GF-D8 (cell line): ENCODE measurements around the gene ZNF547.

Experiments used
- DNase-seq: peaks from one replicate; lab custom pipeline; 2025; lab: John Stamatoyannopoulos, UW

The ZNF547 gene

DNA sequence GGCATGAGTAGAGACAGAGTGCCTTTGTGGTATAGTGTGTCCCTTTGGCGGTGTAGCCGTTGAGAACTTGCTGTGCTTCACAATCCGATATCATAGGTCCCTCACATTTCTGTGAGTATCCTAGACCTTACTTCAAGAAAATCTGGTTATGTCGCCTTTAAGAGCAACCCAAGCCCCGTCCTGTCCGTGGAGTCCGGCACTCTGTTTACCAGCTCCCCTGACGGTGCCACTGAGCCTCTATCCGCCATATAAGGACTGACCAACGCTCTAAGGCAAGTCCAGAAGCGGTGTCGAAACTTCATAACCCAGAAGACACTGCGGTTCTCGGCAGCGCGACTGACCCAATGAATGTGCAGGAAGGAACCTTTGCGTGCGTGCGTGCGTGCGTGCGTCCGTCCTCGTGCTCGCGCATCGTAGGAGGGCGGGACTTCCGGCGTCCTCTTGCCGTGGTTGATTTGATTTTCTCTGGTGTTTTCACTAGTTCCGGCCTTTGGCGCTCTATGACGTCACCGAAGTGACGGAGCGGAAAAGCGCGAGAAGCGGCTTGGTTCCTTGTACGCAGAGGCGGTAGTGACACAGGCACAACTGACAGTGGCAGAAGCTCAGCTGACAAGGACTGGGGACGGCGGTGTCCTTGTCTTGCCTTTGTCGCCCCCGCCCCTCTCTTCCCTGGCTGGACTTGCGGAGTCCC is at the start of gene ZNF547, which contains the start of gene TRAPPC2B:
TSS of gene ZNF547 (plus strand) at position 555 of the 691 bp plus-strand sequence. CDS start 5,005 bp downstream, outside the sequence.
TSS of gene TRAPPC2B (plus strand) at position 555 of the 691 bp plus-strand sequence. CDS start 1,283 bp downstream, outside the sequence.
- peak; percentile 98 for DNase-seq

GRCh38 chr19:57314146-57314545 is 49.2 kb upstream of the ZNF547 start:
- DNase-seq: no peak

- DNase-seq: no peak
Measured at GRCh38 chr19:57317503-57317902, 45.8 kb upstream of the ZNF547 start.

DNA sequence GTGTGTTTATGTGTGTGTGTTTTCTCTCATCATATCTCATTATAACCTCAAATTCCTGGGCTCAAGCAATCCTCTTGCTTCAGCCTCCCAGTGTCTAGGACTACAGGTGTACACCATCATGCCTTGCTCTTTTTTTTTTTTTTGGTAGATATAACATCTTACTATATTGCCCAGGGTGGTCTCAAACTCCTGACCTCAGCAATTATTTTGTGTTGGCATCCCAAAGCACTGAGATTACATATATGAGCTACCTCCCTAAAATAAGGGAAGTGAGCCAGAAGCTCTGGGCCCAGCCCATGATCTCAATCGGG is 43.5 kb upstream of the ZNF547 start:
- no peak for DNase-seq

GRCh38 chr19:57320180-57321084 is 42.9 kb upstream of the ZNF547 start, which contains the start of gene ZNF543:
ZNF543 (plus strand) TSS chr19:57320472; CDS start chr19:57320854, 382 bp downstream.
- DNase-seq: peak; percentile 75

DNA sequence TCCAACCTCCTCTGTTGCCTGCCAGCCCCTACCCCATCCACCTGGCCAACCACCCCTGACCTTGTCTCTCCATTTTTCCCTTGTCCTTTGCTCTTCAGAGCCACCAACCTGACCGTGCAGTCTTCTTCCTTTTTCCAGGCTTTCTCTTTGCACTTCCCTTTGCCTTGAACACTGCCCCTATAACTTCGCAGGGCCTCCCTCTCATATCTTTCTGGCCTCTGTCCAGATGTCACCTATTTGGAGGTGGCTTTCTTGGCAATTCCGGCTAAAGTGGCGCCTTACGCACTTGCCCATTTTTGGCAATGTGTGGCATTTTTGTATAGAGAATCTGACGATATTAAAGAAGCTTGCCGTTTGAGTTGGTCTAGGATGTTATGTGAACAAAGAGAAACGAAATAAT is 42.2 kb upstream of the ZNF547 start:
- no peak for DNase-seq

DNA sequence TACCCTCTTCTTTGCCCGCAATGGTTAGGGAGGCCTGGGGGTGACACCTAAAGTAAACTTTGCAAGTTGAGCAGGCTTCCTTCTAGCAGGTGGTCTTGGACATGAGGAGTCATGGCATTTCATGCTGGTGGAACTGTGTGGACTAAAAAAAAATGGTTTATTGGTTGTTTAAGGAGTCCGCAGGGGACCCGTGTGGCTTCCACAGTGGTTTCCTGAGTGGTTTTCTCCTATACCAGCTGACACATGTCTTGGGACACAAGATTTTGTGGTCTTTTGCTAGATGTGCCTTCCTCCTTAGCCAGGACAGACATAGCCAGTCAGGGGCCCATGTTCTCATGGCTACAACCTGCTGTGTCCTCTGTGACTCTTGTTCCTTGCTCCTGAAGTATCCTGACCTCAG is 41.6 kb upstream of the ZNF547 start:
- DNase-seq: peak; percentile 76

DNA sequence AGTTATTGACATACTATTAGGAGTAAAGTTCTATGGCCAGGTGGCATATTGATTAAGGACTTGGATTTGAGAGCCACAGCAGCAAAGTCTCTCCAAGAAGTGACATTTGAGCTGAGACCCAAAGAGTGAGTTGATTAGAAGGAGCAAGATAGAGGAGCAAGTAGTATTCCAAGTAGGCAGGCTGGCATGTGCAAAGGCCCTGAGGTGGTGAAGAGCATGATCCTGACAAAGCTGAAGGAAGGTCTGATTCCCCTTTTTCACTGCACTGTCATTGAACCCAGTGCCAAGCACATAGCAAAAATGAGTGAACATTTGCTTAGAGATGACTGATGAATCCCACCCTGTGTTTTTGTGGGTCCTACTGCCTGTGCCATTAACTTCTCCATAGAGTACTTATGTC is 38.4 kb upstream of the ZNF547 start:
- no peak for DNase-seq

DNA sequence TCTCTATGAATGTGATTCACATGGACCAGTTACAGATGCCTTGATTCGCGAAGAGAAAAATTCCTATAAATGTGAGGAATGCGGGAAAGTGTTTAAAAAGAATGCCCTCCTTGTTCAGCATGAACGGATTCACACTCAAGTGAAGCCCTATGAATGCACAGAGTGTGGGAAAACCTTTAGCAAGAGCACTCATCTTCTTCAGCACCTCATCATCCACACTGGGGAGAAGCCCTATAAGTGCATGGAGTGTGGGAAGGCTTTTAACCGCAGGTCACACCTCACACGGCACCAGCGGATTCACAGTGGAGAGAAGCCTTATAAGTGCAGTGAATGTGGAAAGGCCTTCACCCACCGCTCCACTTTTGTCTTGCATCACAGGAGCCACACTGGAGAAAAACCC is 35.4 kb upstream of the ZNF547 start:
- DNase-seq: no peak

DNA sequence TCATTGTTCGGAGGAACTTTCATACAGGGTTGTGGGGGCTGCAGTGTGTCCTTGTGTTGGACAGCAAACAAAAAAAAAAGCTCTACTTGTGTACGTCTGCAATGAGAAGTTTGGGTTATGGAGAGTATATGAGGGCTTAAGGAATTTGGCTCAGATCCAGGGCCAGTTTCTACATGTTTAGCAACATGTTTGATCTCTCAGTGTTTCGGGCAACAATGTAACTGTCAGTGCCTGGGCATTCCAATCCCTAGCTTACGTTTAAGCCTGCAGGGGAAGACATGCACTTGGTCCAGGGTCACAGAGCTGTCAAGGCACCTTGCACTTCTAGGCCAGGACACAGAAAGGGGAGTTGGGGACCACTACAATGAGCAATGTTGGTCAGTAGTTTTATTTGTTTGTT is 29.2 kb upstream of the ZNF547 start:
- no peak for DNase-seq

GRCh38 chr19:57338877-57339276 is 24.5 kb upstream of the ZNF547 start:
- DNase-seq: no peak

- DNase-seq: no peak
Measured at GRCh38 chr19:57342582-57342981, 20.8 kb upstream of the ZNF547 start.

- DNase-seq: no peak
Measured at GRCh38 chr19:57348136-57348535, 15.2 kb upstream of the ZNF547 start.

DNA sequence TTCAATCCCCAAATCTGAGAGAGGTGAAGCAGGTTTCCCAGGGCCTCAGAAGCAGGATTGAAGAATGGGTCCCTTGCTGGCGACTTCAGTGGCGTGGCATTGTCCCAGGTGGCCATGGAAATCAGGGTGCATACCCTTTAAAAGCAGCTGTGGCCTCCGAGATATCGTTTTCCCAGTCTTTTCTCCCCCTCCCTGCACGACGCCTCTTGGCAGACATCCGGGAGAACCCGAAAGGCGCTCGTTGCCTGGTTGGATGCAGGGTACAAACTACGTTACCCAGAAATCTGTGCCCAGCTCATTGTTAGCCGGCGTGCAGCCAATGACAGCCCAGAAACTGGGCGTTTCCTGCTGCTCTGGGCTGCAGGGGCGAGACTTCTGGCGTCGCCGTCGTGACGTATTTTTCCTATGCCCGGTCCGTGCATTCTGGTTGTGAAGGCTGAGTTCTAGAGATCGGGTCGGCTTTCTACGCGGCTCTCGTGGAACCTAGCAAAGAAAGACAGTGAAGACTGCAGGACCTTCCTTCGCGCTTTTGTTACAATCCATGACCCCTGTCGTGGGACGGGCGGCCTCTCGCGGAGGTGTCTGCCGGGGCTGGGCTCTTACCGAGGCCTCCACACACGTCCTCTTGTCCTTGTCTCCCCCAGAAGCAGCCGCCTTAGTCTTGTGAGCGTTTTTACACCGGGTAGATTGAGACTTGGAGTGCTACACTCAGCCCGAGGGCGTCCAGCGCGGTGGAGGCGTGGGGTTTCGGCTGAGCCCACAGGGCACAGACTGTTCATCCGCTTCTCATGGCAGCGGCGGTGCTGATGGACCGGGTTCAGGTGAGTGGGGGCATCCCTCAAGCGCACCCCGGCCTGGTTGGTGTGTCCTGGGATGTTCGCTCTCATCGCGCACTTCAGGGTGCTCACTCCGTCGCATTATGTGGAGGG is 12.2 kb upstream of the ZNF547 start, which contains the start of gene ZNF304:
TSS of gene ZNF304 (plus strand) at position 395 of the 929 bp plus-strand sequence. CDS start at position 789, 394 bp downstream.
- DNase-seq: peak; percentile 83

DNA sequence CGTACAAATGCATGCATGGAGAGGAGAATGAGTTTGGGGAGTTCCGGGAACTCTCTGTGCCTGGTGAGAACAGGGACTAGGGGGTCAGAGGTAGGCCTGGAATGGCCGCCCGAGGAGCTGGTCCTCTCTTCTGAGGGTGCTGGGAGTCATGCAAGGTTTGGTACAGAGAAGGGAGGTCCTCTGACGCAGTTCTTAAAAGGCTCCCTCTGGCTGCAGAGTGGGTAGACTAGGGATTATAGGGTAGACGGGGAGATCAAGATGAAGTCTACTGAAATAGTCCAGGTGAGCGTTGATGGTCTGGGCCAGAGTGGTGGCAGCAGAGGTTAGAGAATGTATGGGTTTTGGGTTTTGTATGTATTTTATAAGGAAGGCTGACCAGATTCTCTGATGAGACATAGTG is 11.5 kb upstream of the ZNF547 start:
- no peak for DNase-seq

DNA sequence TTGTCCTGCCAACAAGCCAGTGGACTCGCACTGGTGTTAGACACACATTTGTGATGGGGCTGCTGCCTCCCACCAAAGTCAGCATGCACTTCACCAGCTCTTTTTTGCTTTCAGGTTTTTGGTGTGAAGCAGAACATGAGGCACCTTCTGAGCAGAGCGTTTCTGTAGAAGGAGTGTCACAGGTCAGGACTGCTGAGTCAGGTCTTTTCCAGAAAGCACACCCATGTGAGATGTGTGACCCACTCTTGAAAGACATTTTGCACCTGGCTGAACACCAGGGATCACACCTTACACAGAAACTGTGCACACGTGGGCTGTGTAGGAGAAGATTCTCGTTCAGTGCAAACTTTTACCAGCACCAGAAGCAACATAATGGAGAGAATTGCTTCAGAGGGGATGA is 7.4 kb upstream of the ZNF547 start:
- DNase-seq: no peak

DNA sequence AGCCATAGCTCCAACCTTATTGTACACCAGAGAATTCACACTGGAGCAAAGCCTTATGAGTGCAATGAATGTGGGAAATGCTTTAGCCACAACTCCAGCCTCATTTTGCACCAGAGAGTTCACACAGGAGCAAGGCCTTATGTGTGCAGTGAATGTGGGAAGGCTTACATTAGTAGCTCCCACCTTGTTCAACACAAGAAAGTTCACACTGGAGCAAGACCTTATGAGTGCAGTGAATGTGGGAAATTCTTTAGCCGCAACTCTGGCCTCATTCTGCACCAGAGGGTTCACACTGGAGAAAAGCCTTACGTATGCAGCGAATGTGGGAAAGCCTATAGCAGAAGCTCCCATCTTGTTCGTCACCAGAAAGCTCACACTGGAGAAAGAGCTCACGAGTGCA is 5.9 kb upstream of the ZNF547 start:
- DNase-seq: no peak

DNA sequence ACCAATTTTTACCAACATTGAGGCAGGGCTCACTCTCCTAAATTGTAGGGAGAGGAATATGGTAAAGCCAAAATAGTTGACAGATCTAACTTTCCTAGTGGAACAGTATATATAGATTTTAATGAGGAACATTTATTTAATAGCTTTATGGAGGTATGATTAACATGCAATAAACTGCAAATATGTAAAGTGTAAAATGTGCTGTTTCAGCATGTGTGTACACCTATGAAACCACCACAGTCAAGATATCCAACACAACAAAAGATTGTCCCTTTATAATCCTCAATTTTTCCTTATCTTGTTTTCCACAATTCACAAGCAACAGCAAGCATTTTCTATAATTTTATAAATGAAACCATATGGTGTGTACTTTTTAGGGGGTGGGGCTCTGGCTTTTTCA is 4.1 kb upstream of the ZNF547 start:
- DNase-seq: no peak

- DNase-seq: no peak
Measured at GRCh38 chr19:57362419-57362818, 932 bp upstream of the ZNF547 start.

GRCh38 chr19:57363688-57364181 is 384 bp downstream of the ZNF547 start:
- no peak for DNase-seq

DNA sequence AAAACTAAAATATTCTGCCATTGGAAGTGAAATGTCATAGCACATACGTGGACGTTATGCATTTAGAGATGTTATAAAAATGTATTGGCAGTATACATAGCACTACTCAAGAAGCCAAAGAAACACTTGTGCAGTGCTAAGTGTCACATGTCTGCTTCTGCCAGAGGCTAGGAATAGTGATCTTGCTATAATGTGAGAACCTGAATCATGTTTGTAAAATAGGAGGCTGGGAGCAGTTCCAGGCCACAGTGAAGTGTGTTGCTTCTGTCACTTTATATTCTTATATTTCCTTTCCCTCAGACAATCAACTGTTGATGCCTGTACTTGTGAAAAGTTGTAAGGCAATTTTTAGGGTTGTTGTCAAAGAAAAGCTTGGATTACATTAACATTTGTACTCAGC is 3.4 kb downstream of the ZNF547 start:
- DNase-seq: no peak

GRCh38 chr19:57374179-57374578 is 10.8 kb downstream of the ZNF547 start:
- no peak for DNase-seq
